HEK293 (cell line): ENCODE results near the gene HOXB4.
"Not testable (repeated sequence)": the region's sequence is repeated elsewhere in the genome, so short reads cannot be mapped to it uniquely, and the experiment has no call there.

ENCODE experiments used
- CTCF ChIA-PET: fragments of 350-600 bp; formaldehyde crosslinking; extraction: SDS; loops from one replicate; lab custom pipeline; 2021; ENCODE audit warnings: antibody characterized with exemption; lab: Yijun Ruan, JAX
- POLR2A ChIA-PET: fragments of 300-600 bp; formaldehyde crosslinking; extraction: SDS; loops from one replicate; lab custom pipeline; 2020; ENCODE audit warnings: antibody characterized with exemption, inconsistent platforms; lab: Yijun Ruan, JAX
- H3K27ac ChIP-seq: fragments of 200-500 bp; sonication (Bioruptor generic); 2 replicates; pipeline ENCODE4 v1.5.1; 2014; ENCODE audit warnings: low read depth, low read length, control low read depth, inconsistent platforms; ENCODE audit errors: extremely low read depth
- H3K36me3 ChIP-seq, 2 experiments: fragments of 200-500 bp in 1 of 2; sonication (Bioruptor generic) in 1 of 2; 1 replicate in 1 of 2; 2 replicates in 1 of 2; pipeline ENCODE4 v1.5.1; 2014 to 2017; ENCODE audit warnings: inconsistent platforms in 2 of 2, low read length in 2 of 2; ENCODE audit not compliant: control insufficient read depth in 2 of 2, insufficient read depth in 1 of 2
- H3K4me1 ChIP-seq: fragments of 200-500 bp; sonication (Bioruptor generic); 2 replicates; pipeline ENCODE4 v1.5.1; 2014; ENCODE audit warnings: mild to moderate bottlenecking, low read length, inconsistent platforms; ENCODE audit not compliant: control insufficient read depth, insufficient read depth
- H3K4me3 ChIP-seq: 2 replicates; pipeline ENCODE4 v1.5.1; 2011; ENCODE audit warnings: low read depth, mild to moderate bottlenecking, control low read depth, low read length, moderate library complexity
- H3K9me3 ChIP-seq: fragments of 200-500 bp; sonication (Bioruptor generic); 2 replicates; pipeline ENCODE4 v1.5.1; 2014; ENCODE audit warnings: low read depth, low read length, inconsistent platforms; ENCODE audit not compliant: control insufficient read depth, insufficient read depth
- GLIS1 ChIP-seq: fragments of 450-650 bp; formaldehyde crosslinking; IDR thresholded peaks from 2 replicates; pipeline ENCODE4 v1.5.1; 2016; ENCODE audit warnings: missing biosample characterization, missing genetic modification characterization
- HOXD13 ChIP-seq: sonication (generic); formaldehyde crosslinking; IDR thresholded peaks from 2 replicates; pipeline ENCODE4 v1.8.0; 2022; ENCODE audit warnings: missing genetic modification reagents, borderline replicate concordance
- INSM2 ChIP-seq: fragments of 450-650 bp; formaldehyde crosslinking; IDR thresholded peaks from 2 replicates; pipeline ENCODE4 v1.5.1; 2016; ENCODE audit warnings: missing biosample characterization, missing genetic modification characterization
- REST ChIP-seq: fragments of 450-650 bp; formaldehyde crosslinking; IDR thresholded peaks from 2 replicates; pipeline ENCODE4 v1.5.1; 2016; ENCODE audit warnings: missing biosample characterization, missing genetic modification characterization
- YY2 ChIP-seq: fragments of 450-650 bp; formaldehyde crosslinking; IDR thresholded peaks from 2 replicates; pipeline ENCODE4 v1.5.1; 2016; ENCODE audit warnings: missing biosample characterization, missing genetic modification characterization
- ZBTB20 ChIP-seq: fragments of 450-650 bp; formaldehyde crosslinking; IDR thresholded peaks from 2 replicates; pipeline ENCODE4 v1.5.1; 2016; ENCODE audit warnings: missing biosample characterization, missing genetic modification characterization
- ZBTB26 ChIP-seq: fragments of 450-650 bp; formaldehyde crosslinking; optimal IDR thresholded peaks from 2 replicates; pipeline ENCODE3; 2016; ENCODE audit warnings: missing biosample characterization, mild to moderate bottlenecking, missing genetic modification characterization
- ZNF354C ChIP-seq: fragments of 450-650 bp; formaldehyde crosslinking; IDR thresholded peaks from 2 replicates; pipeline ENCODE4 v1.5.1; 2016; ENCODE audit warnings: missing biosample characterization, missing genetic modification characterization, low read depth, borderline replicate concordance
- ZNF837 ChIP-seq: fragments of 450-650 bp; formaldehyde crosslinking; IDR thresholded peaks from 2 replicates; pipeline ENCODE4 v1.5.1; 2016; ENCODE audit warnings: missing biosample characterization, missing genetic modification characterization
- TF ChIP-seq, protein P1 (sequence below): fragments of 450-650 bp; formaldehyde crosslinking; IDR thresholded peaks from 2 replicates; pipeline ENCODE4 v1.5.1; 2016; ENCODE audit warnings: missing biosample characterization, missing genetic modification characterization

HOXB4 gene

GRCh38 chr17:48541036-48541576, 37.0 kb downstream of the HOXB4 start (continued):
- TF ChIP-seq YY2 (tag by site-specific recombination) (no peak), ZNF354C (no peak), GLIS1 (tag by site-specific recombination) (no peak)

DNA sequence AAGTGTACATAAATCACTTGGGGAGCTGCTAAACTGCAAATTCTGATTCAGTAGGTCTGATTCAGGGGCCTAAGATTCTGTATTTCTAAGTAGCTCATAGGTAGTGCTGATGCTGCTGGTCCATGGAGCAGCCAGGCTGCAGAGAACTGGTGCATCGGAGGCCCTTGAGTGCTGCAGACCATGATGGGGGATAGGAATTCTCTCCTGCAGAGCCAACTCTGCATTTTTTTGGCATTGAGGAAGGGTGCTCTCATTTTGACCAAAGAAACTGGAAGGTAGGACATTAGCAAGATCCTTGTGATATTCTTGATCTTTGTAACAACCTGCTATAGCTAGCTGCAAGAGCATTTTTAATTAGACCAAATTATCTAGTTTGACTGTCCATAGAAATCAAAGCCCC, 37.9 kb downstream of the HOXB4 start:
- H3K4me1 ChIP-seq: peaks cover 12% of the 10 kb centered on the region
- H3K27ac ChIP-seq: 0 out of 2 replicates have a peak overlapping the region, but pooled peaks have one; percentile 4
- no peaks in the 10 kb centered on the region for H3K9me3 ChIP-seq
- POLR2A ChIA-PET: interaction anchor here (1.3 to 2.8 kb wide), 4 partner anchors 15 to 56 kb away, joined by 3 to 25 read pairs (median 8); no protein-coding TSS in a partner anchor
- peaks cover 5 to 11% of the 10 kb centered on the region in 2 experiments; a peak in 2 of 3 replicates for H3K36me3 ChIP-seq
- H3K4me3 ChIP-seq: no peak overlapping the region
- CTCF ChIA-PET: interaction anchor here (0.8 to 2.8 kb wide), 9 partner anchors 12 to 85 kb away, joined by 3 to 22 read pairs (median 4); no protein-coding TSS in a partner anchor
- TF ChIP-seq GLIS1 (tag by site-specific recombination) (peak; percentile 64; the same call in 1 of the 2 replicates), INSM2 (tag by site-specific recombination) (no peak), ZBTB20 (tag by site-specific recombination) (peak; percentile 25; the same call in 1 of the 2 replicates), HOXD13 (CRISPR knock-in tag) (no peak)

DNA sequence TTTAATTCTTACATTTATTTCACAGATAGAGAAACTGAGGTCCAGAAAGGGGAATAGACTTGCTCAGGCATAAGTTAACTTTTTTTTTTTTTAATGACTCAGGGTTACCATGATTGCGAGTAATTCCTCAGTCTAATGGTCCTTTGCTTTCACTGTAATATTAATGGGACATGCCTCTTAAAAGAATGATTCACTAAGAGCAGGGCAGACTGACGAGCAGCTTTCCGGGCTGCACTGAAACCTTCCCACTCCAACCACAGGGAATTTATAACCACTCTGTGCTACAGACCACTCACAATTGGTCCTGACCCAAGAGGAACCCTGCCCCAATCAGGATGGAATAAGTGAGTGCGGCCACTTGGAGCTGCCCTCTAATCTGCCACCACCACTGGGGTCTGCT, 39.0 kb downstream of the HOXB4 start:
- no peaks in the 10 kb centered on the region for H3K9me3 ChIP-seq
- peaks cover 9% of the 10 kb centered on the region for H3K4me1 ChIP-seq
- CTCF ChIA-PET: interaction anchor here (0.5 to 2.8 kb wide), 7 partner anchors 17 to 82 kb away, joined by 3 to 22 read pairs (median 4); no protein-coding TSS in a partner anchor
- POLR2A ChIA-PET: interaction anchor here (1.3 kb wide), 2 partner anchors 17 to 55 kb away, joined by 3 read pairs; no protein-coding TSS in a partner anchor
- H3K36me3 ChIP-seq: peaks cover 5 to 11% of the 10 kb centered on the region in 2 experiments; a peak in 2 of 3 replicates
- H3K27ac ChIP-seq: no peak overlapping the region
- no peak overlapping the region for H3K4me3 ChIP-seq
- TF ChIP-seq REST (no peak), ZNF837 (tag by site-specific recombination) (no peak)

DNA sequence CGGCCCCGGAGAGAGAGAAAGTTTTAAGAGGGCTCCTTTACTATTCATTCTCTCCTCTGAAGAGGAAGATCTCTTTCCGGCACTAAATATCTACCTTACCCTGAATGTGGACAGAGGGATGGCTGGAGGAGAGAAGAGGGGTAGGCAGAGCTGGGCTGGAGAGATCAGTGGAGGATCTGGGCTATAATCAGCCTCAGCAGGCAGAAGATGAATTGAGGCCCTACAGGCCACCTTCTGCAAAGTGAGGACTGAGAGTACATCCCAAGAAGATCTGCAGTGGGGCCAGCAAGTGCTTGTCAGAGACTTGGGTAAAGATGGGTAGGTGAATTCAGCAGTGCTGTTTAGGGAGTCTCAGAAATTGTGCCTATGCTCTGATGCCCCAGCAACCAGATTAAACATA, 40.8 kb downstream of the HOXB4 start:
- ChIA-PET CTCF (interaction anchor here (0.6 kb wide), 1 partner anchor 14 kb away, joined by 3 read pairs; no protein-coding TSS in a partner anchor), POLR2A (no interaction called here)
- H3K36me3 ChIP-seq: peaks cover 2 to 5% of the 10 kb centered on the region in 2 experiments; a peak in 2 of 3 replicates
- no peaks in the 10 kb centered on the region for H3K9me3 ChIP-seq
- H3K4me3 ChIP-seq: no peak overlapping the region
- peaks cover 9% of the 10 kb centered on the region for H3K4me1 ChIP-seq
- TF ChIP-seq, protein P1, sequence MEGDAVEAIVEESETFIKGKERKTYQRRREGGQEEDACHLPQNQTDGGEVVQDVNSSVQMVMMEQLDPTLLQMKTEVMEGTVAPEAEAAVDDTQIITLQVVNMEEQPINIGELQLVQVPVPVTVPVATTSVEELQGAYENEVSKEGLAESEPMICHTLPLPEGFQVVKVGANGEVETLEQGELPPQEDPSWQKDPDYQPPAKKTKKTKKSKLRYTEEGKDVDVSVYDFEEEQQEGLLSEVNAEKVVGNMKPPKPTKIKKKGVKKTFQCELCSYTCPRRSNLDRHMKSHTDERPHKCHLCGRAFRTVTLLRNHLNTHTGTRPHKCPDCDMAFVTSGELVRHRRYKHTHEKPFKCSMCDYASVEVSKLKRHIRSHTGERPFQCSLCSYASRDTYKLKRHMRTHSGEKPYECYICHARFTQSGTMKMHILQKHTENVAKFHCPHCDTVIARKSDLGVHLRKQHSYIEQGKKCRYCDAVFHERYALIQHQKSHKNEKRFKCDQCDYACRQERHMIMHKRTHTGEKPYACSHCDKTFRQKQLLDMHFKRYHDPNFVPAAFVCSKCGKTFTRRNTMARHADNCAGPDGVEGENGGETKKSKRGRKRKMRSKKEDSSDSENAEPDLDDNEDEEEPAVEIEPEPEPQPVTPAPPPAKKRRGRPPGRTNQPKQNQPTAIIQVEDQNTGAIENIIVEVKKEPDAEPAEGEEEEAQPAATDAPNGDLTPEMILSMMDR: no peak
- TF ChIP-seq ZBTB26 (tag by site-specific recombination): no peak
- H3K27ac ChIP-seq: no peak overlapping the region

GRCh38 chr17:48535793-48536559, 42.2 kb downstream of the HOXB4 start:
- POLR2A ChIA-PET: interaction anchor here (0.7 kb wide), 1 partner anchor 118 kb away, joined by 4 read pairs; no protein-coding TSS in a partner anchor
- H3K4me1 ChIP-seq, H3K36me3 ChIP-seq, H3K4me3 ChIP-seq, H3K9me3 ChIP-seq, H3K27ac ChIP-seq: not testable (repeated sequence)
- CTCF ChIA-PET: interaction anchor here (0.6 to 1.7 kb wide), 4 partner anchors 13 to 61 kb away, joined by 3 to 4 read pairs (median 4); no protein-coding TSS in a partner anchor
